Ishikawa (cell line): Measurements from ENCODE around the gene RASD2.

Experiments used
- CEBPB ChIP-seq: IDR thresholded peaks from 2 replicates; pipeline ENCODE4 v1.6.1; 2012
- CREB1 ChIP-seq: IDR thresholded peaks from 2 replicates; pipeline ENCODE4 v1.6.1; 2012; ENCODE audit warnings: low read depth
- EGR1 ChIP-seq: IDR thresholded peaks from 2 replicates; pipeline ENCODE4 v1.6.1; 2012
- EP300 ChIP-seq: IDR thresholded peaks from 2 replicates; pipeline ENCODE4 v1.6.1; 2012; ENCODE audit warnings: borderline replicate concordance
- FOXM1 ChIP-seq: IDR thresholded peaks from 2 replicates; pipeline ENCODE4 v1.6.1; 2012; ENCODE audit warnings: low read depth, borderline replicate concordance
- NFIC ChIP-seq: IDR thresholded peaks from 2 replicates; pipeline ENCODE4 v1.6.1; 2012
- RAD21 ChIP-seq: IDR thresholded peaks from 2 replicates; pipeline ENCODE4 v1.6.1; 2012; ENCODE audit warnings: low read depth
- TAF1 ChIP-seq: IDR thresholded peaks from 2 replicates; pipeline ENCODE4 v1.6.1; 2012; ENCODE audit warnings: low read depth, mild to moderate bottlenecking
- TCF12 ChIP-seq: IDR thresholded peaks from 2 replicates; pipeline ENCODE4 v1.6.1; 2012; ENCODE audit warnings: low read depth
- TEAD4 ChIP-seq: IDR thresholded peaks from 2 replicates; pipeline ENCODE4 v1.6.1; 2012
- YY1 ChIP-seq: IDR thresholded peaks from 2 replicates; pipeline ENCODE4 v1.6.1; 2012; ENCODE audit warnings: low read depth
- ZBTB7A ChIP-seq: IDR thresholded peaks from 2 replicates; pipeline ENCODE4 v1.6.1; 2012; ENCODE audit warnings: low read depth
- TF ChIP-seq, protein P1 (sequence below): IDR thresholded peaks from 2 replicates; pipeline ENCODE4 v1.6.1; 2012
- TF ChIP-seq, protein P2 (sequence below): IDR thresholded peaks from 2 replicates; pipeline ENCODE4 v1.6.1; 2012
- TF ChIP-seq, protein P3 (sequence below): IDR thresholded peaks from 2 replicates; pipeline ENCODE4 v1.6.1; 2012; ENCODE audit warnings: low read depth, mild to moderate bottlenecking

Gene RASD2

DNA sequence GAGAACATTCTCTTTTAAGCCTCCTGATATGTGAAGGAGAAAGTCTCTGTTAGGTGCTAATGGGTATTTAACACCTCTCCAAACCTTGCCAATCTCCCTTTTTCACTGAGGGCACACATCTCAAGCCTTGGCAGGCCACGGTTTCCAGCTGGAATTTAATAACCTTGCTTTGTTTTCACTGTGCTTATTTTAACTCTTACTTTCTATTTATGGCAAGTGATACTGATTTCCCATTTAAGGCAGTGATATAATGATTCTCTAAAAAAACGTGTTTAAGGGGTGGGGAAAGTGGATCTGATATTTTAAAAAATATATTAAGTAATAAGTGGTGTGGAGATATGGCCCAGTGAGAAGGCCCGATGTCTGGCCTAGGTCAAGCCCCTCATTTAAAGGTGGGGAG, 1.1 kb upstream of the RASD2 start:
- TF ChIP-seq, protein P1, sequence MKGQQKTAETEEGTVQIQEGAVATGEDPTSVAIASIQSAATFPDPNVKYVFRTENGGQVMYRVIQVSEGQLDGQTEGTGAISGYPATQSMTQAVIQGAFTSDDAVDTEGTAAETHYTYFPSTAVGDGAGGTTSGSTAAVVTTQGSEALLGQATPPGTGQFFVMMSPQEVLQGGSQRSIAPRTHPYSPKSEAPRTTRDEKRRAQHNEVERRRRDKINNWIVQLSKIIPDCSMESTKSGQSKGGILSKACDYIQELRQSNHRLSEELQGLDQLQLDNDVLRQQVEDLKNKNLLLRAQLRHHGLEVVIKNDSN = no peak
- TF ChIP-seq TAF1 (no peak), CREB1 (no peak), RAD21 (no peak), TEAD4 (no peak), YY1 (no peak), EP300 (no peak), FOXM1 (no peak)
- TF ChIP-seq, protein P2, sequence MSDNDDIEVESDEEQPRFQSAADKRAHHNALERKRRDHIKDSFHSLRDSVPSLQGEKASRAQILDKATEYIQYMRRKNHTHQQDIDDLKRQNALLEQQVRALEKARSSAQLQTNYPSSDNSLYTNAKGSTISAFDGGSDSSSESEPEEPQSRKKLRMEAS = no peak

DNA sequence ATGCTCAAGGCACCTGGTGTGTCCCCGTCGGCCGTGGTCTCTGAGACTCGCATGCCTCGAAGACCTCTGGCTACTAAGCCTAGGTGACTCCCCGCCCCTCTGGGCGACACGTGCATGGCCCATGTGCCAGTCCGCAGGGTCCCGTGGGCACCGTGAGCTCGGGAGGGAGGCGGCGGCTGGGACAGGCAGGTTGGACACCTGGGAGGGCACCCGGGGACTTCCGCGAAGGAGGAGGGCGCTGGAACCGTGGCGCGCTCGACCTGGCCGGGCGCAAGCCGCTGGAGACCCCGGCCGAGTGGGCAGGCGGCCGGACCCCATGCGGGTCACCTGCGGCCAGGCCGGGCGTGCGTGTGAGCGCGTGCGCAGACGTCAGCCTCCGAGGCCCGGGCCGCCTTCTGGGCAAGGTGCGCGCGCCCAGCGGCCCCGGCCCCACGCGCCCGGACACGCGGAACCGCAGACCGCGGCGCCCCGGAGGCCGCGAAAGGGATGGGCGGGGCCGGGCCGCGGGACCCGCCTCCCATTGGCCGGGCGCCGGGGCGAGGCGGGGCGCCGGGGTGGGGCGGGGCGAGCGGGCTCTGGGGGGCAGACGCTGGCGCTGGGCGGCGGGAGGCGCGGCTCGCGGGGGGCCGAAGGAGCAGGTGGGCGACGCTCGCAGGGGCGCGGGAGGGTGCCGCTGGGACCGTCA, 579 bp upstream of the RASD2 start:
- TF ChIP-seq CEBPB (no peak), YY1 (no peak), CREB1 (no peak), EP300 (no peak), TEAD4 (no peak), EGR1 (no peak), ZBTB7A (peak; percentile 64), TCF12 (no peak), TAF1 (no peak), FOXM1 (no peak)
- TF ChIP-seq, protein P1 = no peak
- TF ChIP-seq, protein P3, sequence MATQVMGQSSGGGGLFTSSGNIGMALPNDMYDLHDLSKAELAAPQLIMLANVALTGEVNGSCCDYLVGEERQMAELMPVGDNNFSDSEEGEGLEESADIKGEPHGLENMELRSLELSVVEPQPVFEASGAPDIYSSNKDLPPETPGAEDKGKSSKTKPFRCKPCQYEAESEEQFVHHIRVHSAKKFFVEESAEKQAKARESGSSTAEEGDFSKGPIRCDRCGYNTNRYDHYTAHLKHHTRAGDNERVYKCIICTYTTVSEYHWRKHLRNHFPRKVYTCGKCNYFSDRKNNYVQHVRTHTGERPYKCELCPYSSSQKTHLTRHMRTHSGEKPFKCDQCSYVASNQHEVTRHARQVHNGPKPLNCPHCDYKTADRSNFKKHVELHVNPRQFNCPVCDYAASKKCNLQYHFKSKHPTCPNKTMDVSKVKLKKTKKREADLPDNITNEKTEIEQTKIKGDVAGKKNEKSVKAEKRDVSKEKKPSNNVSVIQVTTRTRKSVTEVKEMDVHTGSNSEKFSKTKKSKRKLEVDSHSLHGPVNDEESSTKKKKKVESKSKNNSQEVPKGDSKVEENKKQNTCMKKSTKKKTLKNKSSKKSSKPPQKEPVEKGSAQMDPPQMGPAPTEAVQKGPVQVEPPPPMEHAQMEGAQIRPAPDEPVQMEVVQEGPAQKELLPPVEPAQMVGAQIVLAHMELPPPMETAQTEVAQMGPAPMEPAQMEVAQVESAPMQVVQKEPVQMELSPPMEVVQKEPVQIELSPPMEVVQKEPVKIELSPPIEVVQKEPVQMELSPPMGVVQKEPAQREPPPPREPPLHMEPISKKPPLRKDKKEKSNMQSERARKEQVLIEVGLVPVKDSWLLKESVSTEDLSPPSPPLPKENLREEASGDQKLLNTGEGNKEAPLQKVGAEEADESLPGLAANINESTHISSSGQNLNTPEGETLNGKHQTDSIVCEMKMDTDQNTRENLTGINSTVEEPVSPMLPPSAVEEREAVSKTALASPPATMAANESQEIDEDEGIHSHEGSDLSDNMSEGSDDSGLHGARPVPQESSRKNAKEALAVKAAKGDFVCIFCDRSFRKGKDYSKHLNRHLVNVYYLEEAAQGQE = no peak
- TF ChIP-seq, protein P2 = peak; percentile 90

DNA sequence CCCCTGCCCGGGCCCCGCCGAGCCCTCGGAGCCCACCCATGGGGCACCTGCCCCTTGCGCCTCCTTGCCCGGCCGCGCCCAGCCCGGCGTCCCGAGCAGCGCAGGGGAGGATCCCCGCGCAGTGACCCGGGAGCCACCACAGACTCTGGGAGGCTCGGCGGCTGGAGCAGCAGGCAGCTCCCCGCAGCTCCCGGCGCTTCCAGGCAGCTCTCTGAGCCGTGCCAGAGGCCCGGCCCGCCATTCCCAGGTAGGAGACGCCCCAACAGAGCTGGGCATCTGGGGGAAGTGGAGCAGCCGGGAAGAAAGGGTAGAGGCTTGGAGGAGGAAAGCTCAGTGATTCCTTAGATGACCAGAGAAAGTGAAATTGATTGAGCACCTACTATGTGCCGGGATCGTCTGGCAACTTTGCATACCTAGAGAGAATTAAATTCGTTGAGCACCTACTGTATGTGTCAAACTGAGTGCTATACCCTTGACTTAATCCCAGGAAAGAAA, 670 bp downstream of the RASD2 start:
- TF ChIP-seq, protein P1 = no peak
- TF ChIP-seq RAD21 = no peak
- no peak for TF ChIP-seq CEBPB
- TF ChIP-seq, protein P3 = no peak
- 0 out of 2 replicates have a peak, but pooled peaks have one; percentile 6 for TF ChIP-seq ZBTB7A
- no peak for TF ChIP-seq FOXM1
- TF ChIP-seq NFIC = no peak

DNA sequence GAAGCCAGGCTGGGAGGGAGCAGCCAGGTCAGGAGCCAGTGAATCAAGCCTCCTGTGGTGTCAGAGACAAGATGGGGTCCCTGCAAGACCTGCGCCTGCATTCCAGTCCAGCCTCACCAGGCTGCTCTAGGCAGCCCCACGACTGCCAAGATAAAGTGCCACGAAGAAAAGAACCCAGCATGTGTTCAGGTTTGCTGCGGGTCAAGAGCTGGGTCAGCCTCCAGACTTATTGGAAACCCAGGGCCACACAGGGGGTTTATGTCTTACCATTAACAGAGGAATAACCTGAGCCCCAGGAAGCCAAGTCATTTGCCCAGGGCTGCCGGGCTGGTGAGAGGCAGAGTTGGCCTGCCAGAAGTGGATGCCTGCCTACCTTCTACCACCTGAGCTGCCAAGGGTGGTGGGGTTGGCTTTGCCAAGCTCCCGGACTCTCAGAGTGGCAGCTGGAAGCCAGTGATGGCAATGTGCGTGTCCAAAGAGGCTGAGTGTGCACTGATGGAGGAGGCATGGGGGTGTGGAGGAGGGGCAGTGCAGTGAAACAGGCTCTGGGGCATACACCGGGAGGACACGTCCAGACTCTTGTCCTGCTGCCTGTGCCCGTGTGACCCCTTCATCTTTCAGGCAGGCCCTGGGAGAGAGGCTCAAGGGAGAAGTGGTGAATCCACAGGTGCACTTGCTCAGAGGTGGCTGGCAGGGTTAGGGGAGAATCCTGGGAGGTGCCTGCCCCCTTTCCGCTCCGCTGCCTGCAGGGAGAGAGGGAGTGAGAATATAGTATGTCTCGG, 1.7 kb downstream of the RASD2 start:
- TF ChIP-seq CREB1 (no peak), YY1 (no peak), CEBPB (no peak), NFIC (no peak), FOXM1 (no peak), ZBTB7A (no peak)
- TF ChIP-seq, protein P2 = no peak

DNA sequence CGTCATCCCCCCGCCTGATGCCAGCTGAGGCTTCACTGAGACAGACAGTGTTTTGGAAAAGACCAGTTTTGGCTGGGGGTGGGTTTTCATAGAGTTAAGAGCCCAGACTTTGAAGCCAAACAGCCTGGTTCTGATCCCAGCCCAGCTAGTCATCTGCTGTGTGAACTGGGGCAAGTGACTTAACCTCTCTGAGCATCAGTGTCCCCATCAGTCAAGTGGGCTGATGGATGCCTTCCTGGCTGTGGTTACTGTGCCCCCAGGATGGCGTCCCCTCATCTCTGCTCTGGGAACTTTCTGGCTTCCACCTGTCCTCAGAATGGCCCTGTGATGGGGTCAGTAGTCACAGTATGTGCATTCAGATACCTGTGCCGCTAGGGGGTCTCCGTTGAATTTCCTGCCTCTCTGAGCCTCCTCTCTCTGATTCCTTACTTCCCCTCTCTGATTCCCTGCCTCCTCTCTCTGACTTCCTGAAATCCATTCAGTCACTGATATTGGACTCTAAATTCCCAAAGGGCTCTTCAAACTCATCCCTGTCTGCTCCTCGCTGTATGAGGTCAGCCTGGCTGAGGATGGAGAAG, 2.4 kb downstream of the RASD2 start:
- no peak for TF ChIP-seq CEBPB
- no peak for TF ChIP-seq ZBTB7A
- TF ChIP-seq EGR1 = no peak
- no peak for TF ChIP-seq NFIC
- no peak for TF ChIP-seq RAD21
- TF ChIP-seq TCF12 = no peak
- TF ChIP-seq, protein P1 = no peak
- TF ChIP-seq TEAD4 = no peak
